Mucosa of rectum (tissue), 2 donors: ENCODE measurements around the gene CFB.

Experiments used
- H3K27ac ChIP-seq, 2 donors: one replicate each; pipeline ENCODE4 v1.7.0; 2013; ENCODE audit warnings: inconsistent platforms in 2 of 2, low read depth in 2 of 2, low read length in 2 of 2
- H3K27me3 ChIP-seq, 2 donors: one replicate each; pipeline ENCODE4 v1.7.0; 2013; ENCODE audit warnings: low read length in 2 of 2; ENCODE audit not compliant: control insufficient read depth in 2 of 2, insufficient read depth in 2 of 2
- H3K36me3 ChIP-seq, 2 donors: one replicate each; pipeline ENCODE4 v1.7.0; 2013; ENCODE audit warnings: low read length in 2 of 2; ENCODE audit not compliant: control insufficient read depth in 2 of 2, insufficient read depth in 2 of 2
- H3K4me1 ChIP-seq, 2 donors: one replicate each; pipeline ENCODE4 v1.7.0; 2013; ENCODE audit warnings: low read length in 2 of 2, mild to moderate bottlenecking in 1 of 2; ENCODE audit not compliant: control insufficient read depth in 2 of 2, insufficient read depth in 2 of 2
- H3K4me3 ChIP-seq, 2 donors: one replicate each; pipeline ENCODE4 v1.7.0; 2013; ENCODE audit warnings: low read length in 2 of 2
- H3K9ac ChIP-seq, 2 donors: one replicate each; pipeline ENCODE4 v1.7.0; 2013; ENCODE audit warnings: low read length in 2 of 2, low read depth in 1 of 2, mild to moderate bottlenecking in 1 of 2
- H3K9me3 ChIP-seq, 2 donors: one replicate each; pipeline ENCODE4 v1.7.0; 2013; ENCODE audit warnings: low read length in 2 of 2; ENCODE audit not compliant: control insufficient read depth in 2 of 2
- donor health status: healthy.
- donor health status: Normal muscosa, but diverticular disease.

Gene CFB

DNA sequence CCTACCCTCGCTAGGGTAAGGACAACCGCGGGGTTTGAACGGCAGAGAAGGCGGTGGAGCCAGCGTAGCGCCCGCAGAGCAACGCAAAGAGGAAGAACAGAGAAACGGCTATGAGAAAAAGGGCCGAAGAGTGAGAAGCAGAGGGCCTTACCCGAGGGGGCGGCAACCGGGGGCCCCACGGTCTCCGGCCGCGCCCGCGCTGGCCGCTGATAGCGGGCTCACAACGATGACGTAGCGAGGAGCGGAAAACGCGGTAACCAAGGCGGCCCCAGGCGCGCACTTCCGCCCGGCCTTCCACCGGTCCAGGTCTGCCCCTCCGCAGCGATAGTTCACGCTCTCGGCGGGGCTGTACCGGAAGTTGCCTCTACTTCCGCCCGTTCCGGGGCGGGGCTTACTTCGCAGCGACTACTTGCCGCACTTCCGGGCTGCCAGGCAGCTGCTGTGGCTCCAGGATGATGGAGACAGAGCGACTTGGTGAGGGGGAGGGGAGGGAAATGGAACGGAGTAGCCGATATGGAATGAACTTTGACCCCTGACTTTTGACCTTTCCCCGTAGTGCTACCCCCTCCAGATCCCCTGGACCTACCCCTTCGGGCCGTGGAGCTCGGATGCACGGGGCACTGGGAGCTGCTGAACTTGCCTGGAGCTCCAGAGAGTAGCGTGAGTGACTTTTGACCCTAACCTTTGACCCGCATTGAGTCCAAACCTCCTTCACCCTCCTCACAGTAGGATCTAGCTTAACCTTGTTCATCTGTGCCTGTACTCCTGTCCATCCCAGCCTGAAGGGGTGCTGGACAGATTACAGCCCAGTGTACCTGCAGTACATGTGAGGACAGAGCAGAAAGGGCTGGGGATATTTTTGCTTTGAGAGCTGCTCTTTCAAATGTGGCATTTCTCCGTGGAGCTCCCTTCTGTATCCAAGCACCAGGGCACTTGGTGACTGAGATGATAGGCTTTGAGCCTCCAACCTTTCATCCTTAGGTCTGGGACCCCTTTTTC lies 13.1 kb downstream of the CFB start, which contains the start of the genes NELFE and SKIC2:
Gene NELFE (minus strand): TSS at position 231 of the 999 bp plus-strand sequence. CDS start 525 bp downstream, outside the sequence.
Gene SKIC2 (plus strand): TSS at position 435 of the 999 bp plus-strand sequence. CDS start 18 bp downstream, at position 453.
- Histone ChIP-seq H3K4me1 (peaks cover 14 to 17% of the 10 kb centered on the region in 2 donors), H3K9ac (peak within 1 kb of the TSS; percentile 94 to 98), H3K27ac (peak within 1 kb of the TSS; percentile 80 to 87), H3K27me3 (no peaks in the 10 kb centered on the region), H3K4me3 (peak within 1 kb of the TSS; percentile 90 to 99), H3K9me3 (no peaks in the 10 kb centered on the region), H3K36me3 (peaks cover 51 to 56% of the 10 kb centered on the region in 2 donors)

DNA sequence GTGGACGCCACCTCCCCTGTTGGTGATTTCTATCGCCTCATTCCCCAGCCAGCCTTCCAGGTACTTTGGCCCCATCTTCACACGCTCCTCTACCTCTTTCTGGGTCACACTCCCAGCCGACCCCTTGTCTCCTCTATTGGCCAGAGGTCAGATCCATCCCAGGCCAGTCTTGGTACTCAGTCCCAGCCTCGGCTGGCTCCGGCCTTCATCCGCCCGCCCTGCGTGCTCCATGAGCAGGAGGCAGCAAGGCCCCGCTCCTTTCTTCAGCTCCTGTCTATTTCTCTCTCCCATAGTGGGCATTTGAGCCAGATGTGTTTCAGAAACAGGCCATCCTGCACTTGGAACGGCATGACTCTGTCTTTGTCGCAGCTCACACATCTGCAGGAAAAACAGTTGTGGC lies 15.7 kb downstream of the CFB start:
- H3K27me3 ChIP-seq = no peaks in the 10 kb centered on the region
- H3K36me3 ChIP-seq = peaks cover 48 to 55% of the 10 kb centered on the region in 2 donors
- H3K27ac ChIP-seq = no peak overlapping the region
- H3K4me3 ChIP-seq = no peak overlapping the region
- peaks cover 14 to 17% of the 10 kb centered on the region in 2 donors for H3K4me1 ChIP-seq
- H3K9ac ChIP-seq = no peak overlapping the region
- H3K9me3 ChIP-seq = no peaks in the 10 kb centered on the region

GRCh38 chr6:31963921-31964320 lies 18.0 kb downstream of the CFB start:
- Histone ChIP-seq H3K36me3 (peaks cover 62 to 73% of the 10 kb centered on the region in 2 donors), H3K27me3 (no peaks in the 10 kb centered on the region), H3K9me3 (no peaks in the 10 kb centered on the region), H3K4me1 (peaks cover 5 to 8% of the 10 kb centered on the region in 2 donors), H3K27ac (no peak overlapping the region), H3K4me3 (no peak overlapping the region), H3K9ac (no peak overlapping the region)

DNA sequence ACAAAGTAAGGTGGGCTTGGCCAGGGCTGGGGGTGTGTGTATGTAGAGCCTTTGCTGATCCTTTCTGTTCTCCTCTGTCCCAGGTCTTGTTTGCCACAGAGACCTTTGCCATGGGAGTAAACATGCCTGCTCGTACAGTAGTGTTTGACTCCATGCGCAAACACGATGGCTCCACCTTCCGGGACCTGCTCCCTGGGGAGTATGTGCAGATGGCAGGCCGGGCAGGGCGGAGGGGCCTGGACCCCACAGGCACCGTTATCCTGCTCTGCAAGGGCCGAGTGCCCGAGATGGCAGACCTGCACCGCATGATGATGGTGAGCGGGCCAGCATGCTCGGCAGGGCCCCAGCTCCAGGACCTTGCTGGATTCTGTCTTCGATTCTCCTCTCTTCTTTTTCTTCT lies 19.8 kb downstream of the CFB start:
- H3K27ac ChIP-seq = no peak overlapping the region
- H3K36me3 ChIP-seq = peaks cover 76 to 87% of the 10 kb centered on the region in 2 donors
- H3K4me1 ChIP-seq = peaks cover 0 to 4% of the 10 kb centered on the region in 2 donors
- H3K9me3 ChIP-seq = no peaks in the 10 kb centered on the region
- H3K9ac ChIP-seq = no peak overlapping the region
- H3K27me3 ChIP-seq = no peaks in the 10 kb centered on the region
- no peak overlapping the region for H3K4me3 ChIP-seq

GRCh38 chr6:31966506-31966905 lies 20.6 kb downstream of the CFB start:
- peaks cover 70 to 78% of the 10 kb centered on the region in 2 donors for H3K36me3 ChIP-seq
- H3K9me3 ChIP-seq = no peaks in the 10 kb centered on the region
- H3K9ac ChIP-seq = no peak overlapping the region

DNA sequence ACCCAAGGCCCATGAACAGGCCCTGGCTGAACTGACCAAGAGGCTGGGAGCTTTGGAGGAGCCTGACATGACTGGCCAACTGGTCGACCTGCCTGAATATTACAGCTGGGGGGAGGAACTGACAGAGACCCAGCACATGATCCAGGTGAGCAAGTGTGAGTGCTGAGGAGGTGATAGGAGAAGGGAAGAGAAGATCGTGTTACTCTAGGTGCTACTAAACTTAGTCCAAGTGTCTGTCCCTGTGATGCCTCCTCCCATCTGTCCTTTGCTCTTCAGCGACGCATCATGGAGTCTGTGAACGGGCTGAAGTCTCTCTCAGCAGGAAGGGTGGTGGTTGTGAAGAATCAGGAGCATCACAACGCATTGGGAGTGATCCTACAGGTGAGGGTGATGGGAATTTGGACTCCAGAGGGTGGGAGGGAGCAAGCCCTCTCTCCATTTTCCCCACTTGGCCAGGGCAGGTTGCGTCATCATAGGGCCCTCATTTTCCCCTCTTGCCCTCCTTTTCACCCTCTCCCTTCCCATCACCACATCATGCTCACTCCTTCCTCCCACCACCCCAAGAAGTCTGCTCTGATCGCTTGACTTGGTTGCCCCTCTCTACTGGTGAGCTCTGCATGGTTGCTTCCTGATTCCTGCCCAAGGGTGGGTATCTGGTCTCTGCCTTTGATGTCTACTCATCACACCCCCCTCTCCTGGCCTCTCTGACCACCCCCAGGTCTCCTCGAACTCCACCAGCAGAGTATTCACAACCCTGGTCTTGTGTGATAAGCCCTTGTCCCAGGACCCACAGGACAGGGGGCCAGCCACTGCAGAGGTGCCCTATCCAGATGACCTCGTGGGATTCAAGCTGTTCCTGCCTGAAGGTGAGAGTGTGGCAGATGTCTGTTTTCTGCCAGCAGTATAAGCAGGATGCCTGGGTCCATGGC lies 21.4 kb downstream of the CFB start:
- H3K36me3 ChIP-seq = peaks cover 63 to 71% of the 10 kb centered on the region in 2 donors
- H3K9ac ChIP-seq = no peak overlapping the region
- H3K27me3 ChIP-seq = no peaks in the 10 kb centered on the region
- H3K27ac ChIP-seq = no peak overlapping the region
- no peaks in the 10 kb centered on the region for H3K9me3 ChIP-seq
- H3K4me3 ChIP-seq = no peak overlapping the region
- H3K4me1 ChIP-seq = peaks cover 9 to 15% of the 10 kb centered on the region in 2 donors

More at GRCh38 chr6:31966506-31966905, 20.6 kb downstream of the CFB start:
- peaks cover 6 to 12% of the 10 kb centered on the region in 2 donors for H3K4me1 ChIP-seq
- no peaks in the 10 kb centered on the region for H3K27me3 ChIP-seq
- no peak overlapping the region for H3K27ac ChIP-seq
- no peak overlapping the region for H3K4me3 ChIP-seq

DNA sequence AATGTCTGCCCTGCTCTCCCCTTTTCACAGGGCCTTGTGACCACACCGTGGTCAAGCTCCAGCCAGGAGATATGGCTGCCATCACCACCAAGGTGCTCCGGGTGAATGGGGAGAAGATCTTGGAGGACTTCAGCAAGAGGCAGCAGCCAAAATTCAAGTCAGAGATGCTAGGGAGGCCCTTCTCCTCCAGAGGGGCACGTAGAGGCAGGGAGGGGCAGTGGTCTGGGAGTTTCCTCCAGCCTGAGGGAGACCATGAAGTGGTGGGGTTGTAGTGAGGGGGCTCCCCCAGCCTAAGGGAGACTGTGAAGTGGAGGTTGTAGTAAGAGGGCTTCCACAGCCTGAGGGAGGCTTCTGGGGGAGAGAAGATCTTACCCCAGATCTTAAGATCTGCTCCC lies 22.0 kb downstream of the CFB start:
- H3K36me3 ChIP-seq = peaks cover 56 to 65% of the 10 kb centered on the region in 2 donors
- no peak overlapping the region for H3K4me3 ChIP-seq
- H3K4me1 ChIP-seq = peaks cover 13 to 15% of the 10 kb centered on the region in 2 donors

DNA sequence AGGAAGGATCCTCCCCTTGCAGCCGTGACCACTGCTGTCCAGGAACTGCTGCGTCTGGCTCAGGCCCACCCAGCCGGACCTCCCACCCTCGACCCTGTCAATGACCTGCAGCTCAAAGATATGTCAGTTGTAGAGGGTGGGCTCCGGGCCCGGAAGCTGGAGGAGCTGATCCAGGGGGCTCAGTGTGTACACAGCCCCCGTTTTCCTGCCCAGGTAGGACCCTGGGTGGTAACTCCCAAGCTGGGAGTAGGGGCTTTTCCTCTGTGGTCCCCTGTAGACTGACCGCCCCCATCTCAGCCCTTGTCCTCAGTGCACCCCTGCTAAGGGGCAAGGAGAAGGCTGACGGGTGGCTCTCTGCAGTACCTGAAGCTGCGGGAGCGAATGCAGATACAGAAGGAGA lies 22.4 kb downstream of the CFB start:
- Histone ChIP-seq H3K9ac (no peak overlapping the region), H3K36me3 (peaks cover 54 to 63% of the 10 kb centered on the region in 2 donors), H3K27ac (no peak overlapping the region), H3K9me3 (no peaks in the 10 kb centered on the region), H3K27me3 (no peaks in the 10 kb centered on the region), H3K4me3 (no peak overlapping the region), H3K4me1 (peaks cover 15 to 17% of the 10 kb centered on the region in 2 donors)

More for the DNA sequence above, 22.0 kb downstream of the CFB start:
- Histone ChIP-seq H3K27me3 (no peaks in the 10 kb centered on the region), H3K9me3 (no peaks in the 10 kb centered on the region), H3K27ac (no peak overlapping the region), H3K9ac (no peak overlapping the region)

DNA sequence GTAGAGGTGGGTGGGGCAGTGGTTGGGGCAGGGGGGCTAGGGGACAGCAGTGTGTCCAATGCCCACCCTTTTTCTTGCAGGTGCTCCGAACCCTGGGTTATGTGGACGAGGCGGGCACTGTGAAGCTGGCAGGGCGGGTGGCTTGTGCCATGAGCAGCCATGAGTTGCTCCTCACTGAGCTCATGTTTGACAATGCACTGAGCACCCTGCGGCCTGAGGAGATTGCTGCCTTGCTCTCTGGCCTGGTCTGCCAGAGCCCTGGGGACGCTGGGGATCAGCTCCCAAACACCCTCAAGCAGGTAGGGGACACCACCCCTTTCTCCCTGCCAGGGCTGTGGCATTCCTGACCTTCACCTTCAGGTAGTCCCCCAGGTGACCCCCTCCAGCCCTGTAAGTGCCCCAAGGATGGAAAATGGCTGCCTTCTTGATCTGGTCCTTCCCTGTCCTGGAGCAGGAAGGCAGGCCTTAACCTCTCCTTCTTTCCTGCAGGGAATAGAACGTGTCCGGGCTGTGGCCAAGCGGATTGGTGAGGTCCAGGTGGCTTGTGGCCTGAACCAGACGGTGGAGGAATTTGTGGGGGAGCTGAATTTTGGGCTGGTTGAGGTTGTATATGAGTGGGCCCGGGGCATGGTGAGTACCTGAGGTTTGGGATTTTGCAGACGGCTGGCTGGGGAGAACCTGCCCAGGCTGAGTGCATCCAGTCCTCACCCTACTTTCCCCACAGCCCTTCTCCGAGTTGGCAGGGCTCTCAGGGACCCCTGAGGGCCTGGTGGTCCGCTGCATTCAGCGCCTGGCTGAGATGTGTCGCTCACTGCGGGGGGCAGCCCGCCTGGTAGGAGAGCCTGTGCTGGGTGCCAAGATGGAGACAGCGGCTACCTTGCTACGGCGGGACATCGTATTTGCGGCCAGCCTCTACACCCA lies 23.2 kb downstream of the CFB start:
- H3K9me3 ChIP-seq = no peaks in the 10 kb centered on the region
- H3K9ac ChIP-seq = no peak overlapping the region
- H3K36me3 ChIP-seq = peaks cover 47 to 56% of the 10 kb centered on the region in 2 donors
- peaks cover 15 to 18% of the 10 kb centered on the region in 2 donors for H3K4me1 ChIP-seq
- H3K4me3 ChIP-seq = no peak overlapping the region
- H3K27ac ChIP-seq = no peak overlapping the region
- H3K27me3 ChIP-seq = no peaks in the 10 kb centered on the region
